Progenitor cell of endocrine pancreas (in vitro differentiated cells): ENCODE results near the gene PMEPA1. TPM values are rescaled to one million over a fixed set of nuclear protein-coding genes. Genes with fewer than 3 reads are reported as not detected.

ENCODE experiments used
- DNase-seq: peaks from one replicate; pipeline ENCODE4 v3.0.0; 2021; ENCODE audit warnings: low spot score; ENCODE audit not compliant: unreplicated experiment
- H3K27ac Mint-ChIP-seq: 2 replicates; pipeline ENCODE4 v1.8.0; 2021; ENCODE audit warnings: mild to moderate bottlenecking, moderate library complexity, mixed read lengths
- H3K27me3 Mint-ChIP-seq: 2 replicates; pipeline ENCODE4 v1.8.0; 2021; ENCODE audit warnings: mixed read lengths
- H3K36me3 Mint-ChIP-seq: 2 replicates; pipeline ENCODE4 v1.8.0; 2022; ENCODE audit warnings: mixed read lengths; ENCODE audit not compliant: insufficient read depth
- H3K4me1 Mint-ChIP-seq: 2 replicates; pipeline ENCODE4 v1.8.0; 2021; ENCODE audit warnings: low read depth, mixed read lengths
- H3K4me3 Mint-ChIP-seq: 2 replicates; pipeline ENCODE4 v1.8.0; 2021; ENCODE audit warnings: low read depth, mild to moderate bottlenecking, moderate library complexity, mixed read lengths
- H3K9me3 Mint-ChIP-seq: 2 replicates; pipeline ENCODE4 v1.8.0; 2021; ENCODE audit warnings: low read depth, mixed read lengths
- CTCF ChIP-seq: fragments of 200-600 bp; sonication (generic); IDR thresholded peaks from one replicate; pipeline ENCODE4 v1.5.0; 2021; ENCODE audit warnings: antibody characterized with exemption, mild to moderate bottlenecking; ENCODE audit not compliant: unreplicated experiment
- total RNA-seq: library from RNA; stranded (reverse); gene quantifications from 2 replicates; pipeline ENCODE4 v1.2.1, GENCODE V29; 2021

PMEPA1 gene
- total RNA-seq, 1 donor from 2014 or later = 9.1 TPM

GRCh38 chr20:57650266-57650665 lies 59.5 kb downstream of the PMEPA1 start:
- Mint-ChIP-seq H3K9me3 (peaks cover 8% of the 10 kb centered on the region), H3K27me3 (peaks cover 8% of the 10 kb centered on the region), H3K4me1 (peaks cover 13% of the 10 kb centered on the region), H3K4me3 (no peak overlapping the region), H3K27ac (no peak overlapping the region), H3K36me3 (peaks cover 9% of the 10 kb centered on the region)
- DNase-seq = no peak
- TF ChIP-seq CTCF = no peak

- H3K4me1 Mint-ChIP-seq = peaks cover 13% of the 10 kb centered on the region
- peaks cover 10% of the 10 kb centered on the region for H3K9me3 Mint-ChIP-seq
- no peak for TF ChIP-seq CTCF
- peaks cover 8% of the 10 kb centered on the region for H3K27me3 Mint-ChIP-seq
- no peak overlapping the region for H3K4me3 Mint-ChIP-seq
- DNase-seq = no peak
- H3K36me3 Mint-ChIP-seq = peaks cover 11% of the 10 kb centered on the region
- H3K27ac Mint-ChIP-seq = no peak overlapping the region
Observed at GRCh38 chr20:57649617-57650015, 60.2 kb downstream of the PMEPA1 start.

- Mint-ChIP-seq H3K4me1 (peaks cover 10% of the 10 kb centered on the region), H3K27ac (no peak overlapping the region), H3K9me3 (peaks cover 15% of the 10 kb centered on the region), H3K36me3 (peaks cover 13% of the 10 kb centered on the region), H3K4me3 (no peak overlapping the region), H3K27me3 (peaks cover 8% of the 10 kb centered on the region)
- DNase-seq = no peak
- TF ChIP-seq CTCF = no peak
Observed at GRCh38 chr20:57648878-57649616, 60.8 kb downstream of the PMEPA1 start.

GRCh38 chr20:57647933-57648785 lies 61.7 kb downstream of the PMEPA1 start:
- no peak for TF ChIP-seq CTCF
- peaks cover 8% of the 10 kb centered on the region for H3K27me3 Mint-ChIP-seq
- H3K4me1 Mint-ChIP-seq = peaks cover 10% of the 10 kb centered on the region
- no peak overlapping the region for H3K27ac Mint-ChIP-seq
- no peak overlapping the region for H3K4me3 Mint-ChIP-seq
- peaks cover 13% of the 10 kb centered on the region for H3K36me3 Mint-ChIP-seq
- peaks cover 17% of the 10 kb centered on the region for H3K9me3 Mint-ChIP-seq
- DNase-seq = no peak

GRCh38 chr20:57647006-57647932 lies 62.5 kb downstream of the PMEPA1 start:
- H3K36me3 Mint-ChIP-seq = peaks cover 13% of the 10 kb centered on the region
- peaks cover 17% of the 10 kb centered on the region for H3K9me3 Mint-ChIP-seq
- H3K4me1 Mint-ChIP-seq = peaks cover 10% of the 10 kb centered on the region
- no peak for TF ChIP-seq CTCF
- H3K27me3 Mint-ChIP-seq = peaks cover 8% of the 10 kb centered on the region
- H3K4me3 Mint-ChIP-seq = no peak overlapping the region
- H3K27ac Mint-ChIP-seq = no peak overlapping the region
- no peak for DNase-seq
